GM18508 (cell line): ENCODE results near the gene CORO7.

ENCODE experiments used
- ATAC-seq: cut with Tn5 transposase; IDR thresholded peaks from one replicate; pipeline ENCODE4 v1.9.1; 2021; ENCODE audit warnings: moderate number of reproducible peaks; ENCODE audit not compliant: insufficient read depth, unreplicated experiment

The CORO7 gene

DNA sequence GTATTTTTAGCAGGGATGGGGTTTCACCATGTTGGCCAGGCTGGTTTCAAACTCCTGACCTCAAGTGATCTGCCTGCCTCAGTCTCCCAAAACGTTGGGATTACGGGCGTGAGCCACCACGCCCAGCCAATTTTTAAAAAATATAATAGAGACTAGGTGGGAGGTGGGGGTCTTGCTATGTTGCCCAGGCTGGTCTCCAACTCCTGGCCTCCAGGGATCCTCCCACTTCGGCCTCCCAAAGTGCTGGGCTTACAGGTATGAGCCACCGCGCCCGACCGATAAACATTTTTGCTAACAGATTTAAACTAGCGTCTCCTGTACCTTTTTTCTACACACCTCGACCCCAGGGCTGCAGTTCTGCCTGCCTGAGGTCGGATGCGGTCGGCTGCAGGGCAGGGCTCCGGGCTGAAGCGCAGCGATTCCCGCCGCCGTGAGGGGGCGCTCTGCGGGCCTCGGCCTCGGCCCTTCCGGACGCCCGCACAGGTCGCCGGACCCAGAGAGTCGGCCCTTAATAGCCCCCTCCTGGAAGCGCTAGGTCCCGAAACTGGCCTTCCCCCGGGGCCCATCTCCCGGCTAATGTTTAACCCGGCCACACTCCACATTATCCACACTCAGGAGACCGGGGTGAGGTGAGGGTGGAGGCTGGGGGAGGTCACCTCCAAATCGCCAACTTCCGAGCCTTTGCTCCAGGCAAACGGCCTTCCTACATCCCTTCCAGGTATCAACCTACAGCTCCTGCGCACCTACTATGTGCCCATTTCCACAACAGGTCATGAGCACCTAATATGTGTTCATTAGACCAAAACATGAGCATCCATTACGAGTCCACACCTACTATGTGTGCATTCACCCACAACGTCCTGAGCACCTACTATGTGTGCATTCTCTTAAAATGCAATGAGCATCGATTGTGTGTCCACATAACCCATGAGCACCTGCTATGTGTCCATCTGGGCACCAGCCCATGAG lies 102.5 kb downstream of the CORO7 start:
- no peak for ATAC-seq

DNA sequence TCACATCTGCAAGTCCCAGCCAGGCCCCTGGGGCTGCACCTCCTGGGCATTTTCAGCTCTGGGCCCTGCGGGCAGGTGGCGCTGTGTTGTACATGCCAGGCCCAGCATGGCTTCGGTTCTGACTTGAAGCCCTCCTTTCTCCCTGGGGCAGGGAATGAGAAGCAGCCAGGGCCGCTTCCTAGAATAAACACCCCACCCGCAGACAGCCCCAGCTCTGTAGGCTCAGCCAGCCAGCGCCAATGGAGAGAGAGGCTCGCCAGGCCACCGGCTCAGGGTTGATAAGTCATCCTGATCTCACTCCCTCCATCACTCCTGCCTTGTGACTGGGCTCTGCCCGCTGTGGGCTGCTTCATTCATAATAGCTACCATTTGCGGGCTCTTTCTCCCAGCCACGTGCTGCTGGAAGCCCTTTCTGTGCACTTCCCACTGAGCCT lies 106.5 kb downstream of the CORO7 start:
- no peak for ATAC-seq

- no peak for ATAC-seq
These were observed 107.1 kb downstream of the CORO7 start for GRCh38 chr16:4309102-4309832.

GRCh38 chr16:4307215-4308037 lies 109.0 kb downstream of the CORO7 start:
- peak; percentile 58 for ATAC-seq

DNA sequence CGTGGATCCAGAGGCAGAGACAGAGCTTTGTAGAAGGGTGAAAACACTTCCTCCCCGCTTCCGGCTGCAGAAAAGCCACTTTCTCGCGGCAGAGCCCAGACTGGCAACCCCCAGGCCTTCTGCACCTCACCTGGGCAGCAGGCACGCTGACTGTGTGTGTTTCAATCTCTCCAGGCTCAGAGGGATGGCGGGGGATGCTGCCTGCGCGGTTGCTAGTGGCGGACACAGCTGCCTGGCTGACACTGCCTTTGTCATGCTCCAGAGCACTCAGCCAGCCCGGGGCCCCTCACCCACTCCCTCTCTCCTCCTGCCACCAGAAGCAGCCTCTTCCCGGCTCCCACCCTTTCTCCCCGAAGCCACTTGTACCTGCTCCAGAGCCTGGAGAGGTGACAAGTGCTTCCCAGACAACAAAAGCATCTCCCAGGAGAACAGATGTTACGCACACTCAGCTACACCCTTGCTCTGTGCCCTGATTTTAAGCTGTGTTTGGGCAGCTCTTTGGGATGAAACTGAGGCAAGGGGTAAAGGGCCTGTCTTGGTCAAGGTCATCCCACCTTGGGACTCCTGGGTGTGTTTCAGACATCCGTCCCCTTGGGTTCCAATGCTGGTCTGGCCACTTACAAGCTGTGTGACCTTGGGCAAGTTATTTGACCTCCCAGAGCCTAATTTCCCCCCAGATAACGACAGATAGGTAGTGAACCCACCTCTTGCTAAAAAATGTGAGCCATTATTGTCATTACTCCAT lies 109.8 kb downstream of the CORO7 start:
- no peak for ATAC-seq
